ENCODE data around the gene PTPRN2. TPM values are rescaled to one million over a fixed set of nuclear protein-coding genes. Genes with fewer than 3 reads are reported as not detected.

Gene PTPRN2
- total and polyA plus RNA-seq, 7 donors = 3.2 to 7.1 (median 5.5) TPM

DNA sequence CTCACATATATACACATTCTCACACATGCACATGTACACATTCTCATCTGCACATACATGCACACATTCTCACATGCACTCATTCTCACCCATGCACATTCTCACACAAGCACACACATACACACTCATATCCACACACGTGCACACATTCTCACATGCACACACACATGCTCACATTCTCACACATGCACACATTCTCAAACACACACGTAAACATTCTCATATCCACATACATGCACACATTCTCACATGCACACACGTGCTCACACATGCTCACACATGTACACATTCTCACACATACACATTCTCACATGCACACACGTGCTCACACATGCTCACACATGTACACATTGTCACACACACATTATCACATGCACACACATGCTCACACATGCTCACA lies 260.6 kb downstream of the PTPRN2 start:
- H3K27ac ChIP-seq = no peak overlapping the region
- DNase-seq = no peak
- H3K4me1 ChIP-seq = no peaks in the 10 kb centered on the region
- H3K4me3 ChIP-seq = no peak overlapping the region
- intact Hi-C loops (cut with DNase I) = no loop called here
- H3K36me3 ChIP-seq = no peaks in the 10 kb centered on the region
- H3K9me3 ChIP-seq = peaks cover 0 to under 1% (median 0%) of the 10 kb centered on the region in 4 donors
- TF ChIP-seq POLR2A (IDR thresholded peaks at IDR 0.05) (no peak), EP300 (IDR thresholded peaks at IDR 0.05) (no peak), POLR2AphosphoS5 (IDR thresholded peaks at IDR 0.05) (no peak)
- TF ChIP-seq, protein P1, sequence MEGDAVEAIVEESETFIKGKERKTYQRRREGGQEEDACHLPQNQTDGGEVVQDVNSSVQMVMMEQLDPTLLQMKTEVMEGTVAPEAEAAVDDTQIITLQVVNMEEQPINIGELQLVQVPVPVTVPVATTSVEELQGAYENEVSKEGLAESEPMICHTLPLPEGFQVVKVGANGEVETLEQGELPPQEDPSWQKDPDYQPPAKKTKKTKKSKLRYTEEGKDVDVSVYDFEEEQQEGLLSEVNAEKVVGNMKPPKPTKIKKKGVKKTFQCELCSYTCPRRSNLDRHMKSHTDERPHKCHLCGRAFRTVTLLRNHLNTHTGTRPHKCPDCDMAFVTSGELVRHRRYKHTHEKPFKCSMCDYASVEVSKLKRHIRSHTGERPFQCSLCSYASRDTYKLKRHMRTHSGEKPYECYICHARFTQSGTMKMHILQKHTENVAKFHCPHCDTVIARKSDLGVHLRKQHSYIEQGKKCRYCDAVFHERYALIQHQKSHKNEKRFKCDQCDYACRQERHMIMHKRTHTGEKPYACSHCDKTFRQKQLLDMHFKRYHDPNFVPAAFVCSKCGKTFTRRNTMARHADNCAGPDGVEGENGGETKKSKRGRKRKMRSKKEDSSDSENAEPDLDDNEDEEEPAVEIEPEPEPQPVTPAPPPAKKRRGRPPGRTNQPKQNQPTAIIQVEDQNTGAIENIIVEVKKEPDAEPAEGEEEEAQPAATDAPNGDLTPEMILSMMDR (IDR thresholded peaks at IDR 0.05) = no peak
- WGBS, 2 donors = 87 to 92% methylated on average over 4 of the region's 4 CpGs
- peaks cover 0 to 13% (median 0%) of the 10 kb centered on the region in 3 donors for H3K27me3 ChIP-seq

DNA sequence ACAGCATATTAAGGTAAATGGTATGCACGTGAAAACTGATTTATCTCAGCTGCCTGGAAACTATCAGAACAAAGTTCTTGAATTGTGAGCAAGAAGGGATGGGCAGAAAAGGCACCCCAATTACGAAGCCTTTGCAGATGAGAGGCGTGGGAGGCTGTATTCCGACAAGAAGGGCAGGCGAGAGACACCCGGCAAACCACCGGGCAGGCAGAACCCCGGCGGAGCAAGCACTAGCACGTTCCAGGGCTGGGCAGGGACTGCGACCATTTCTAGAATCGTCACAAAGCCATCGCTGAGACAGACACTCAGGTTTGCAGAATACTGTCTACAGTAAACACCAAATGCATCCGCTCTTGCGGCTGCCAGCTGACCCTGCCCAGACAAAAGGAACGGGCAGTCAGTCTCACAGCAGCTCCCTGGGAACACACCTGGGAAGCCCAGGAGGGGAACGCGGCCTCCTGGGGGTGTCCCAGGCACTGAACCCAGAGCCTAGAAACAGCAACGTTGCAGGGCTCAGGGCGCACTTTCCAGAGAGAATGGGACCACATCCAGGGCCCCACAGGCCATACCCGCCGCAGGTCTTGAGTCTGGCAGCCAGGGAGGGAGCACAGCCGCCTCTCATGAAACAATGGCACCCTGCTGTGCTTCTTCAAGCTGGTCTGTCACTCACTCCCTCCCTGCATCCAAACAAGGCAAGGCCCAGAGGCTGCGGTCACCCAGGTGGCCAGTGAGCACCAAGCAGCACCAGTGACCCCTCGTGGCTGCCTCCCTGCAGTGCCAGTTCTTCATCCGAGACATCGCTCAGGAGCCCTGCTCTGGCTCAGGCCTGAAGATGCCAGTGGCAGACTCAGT lies 261.9 kb downstream of the PTPRN2 start:
- Histone ChIP-seq H3K4me3 (no peak overlapping the region), H3K36me3 (no peaks in the 10 kb centered on the region), H3K27me3 (peaks cover 0 to 15% (median 0%) of the 10 kb centered on the region in 3 donors), H3K27ac (no peak overlapping the region), H3K9me3 (no peaks in the 10 kb centered on the region), H3K4me1 (no peaks in the 10 kb centered on the region)
- TF ChIP-seq EP300 (IDR thresholded peaks at IDR 0.05) = no peak
- TF ChIP-seq, protein P1 (IDR thresholded peaks at IDR 0.05) = no peak
- TF ChIP-seq POLR2AphosphoS5 (IDR thresholded peaks at IDR 0.05) = no peak
- TF ChIP-seq POLR2A (IDR thresholded peaks at IDR 0.05) = no peak
- WGBS, 2 donors = 59 to 68% methylated on average over 27 of the region's 27 CpGs
- intact Hi-C loops (cut with DNase I) = no loop called here
- DNase-seq = no peak

DNA sequence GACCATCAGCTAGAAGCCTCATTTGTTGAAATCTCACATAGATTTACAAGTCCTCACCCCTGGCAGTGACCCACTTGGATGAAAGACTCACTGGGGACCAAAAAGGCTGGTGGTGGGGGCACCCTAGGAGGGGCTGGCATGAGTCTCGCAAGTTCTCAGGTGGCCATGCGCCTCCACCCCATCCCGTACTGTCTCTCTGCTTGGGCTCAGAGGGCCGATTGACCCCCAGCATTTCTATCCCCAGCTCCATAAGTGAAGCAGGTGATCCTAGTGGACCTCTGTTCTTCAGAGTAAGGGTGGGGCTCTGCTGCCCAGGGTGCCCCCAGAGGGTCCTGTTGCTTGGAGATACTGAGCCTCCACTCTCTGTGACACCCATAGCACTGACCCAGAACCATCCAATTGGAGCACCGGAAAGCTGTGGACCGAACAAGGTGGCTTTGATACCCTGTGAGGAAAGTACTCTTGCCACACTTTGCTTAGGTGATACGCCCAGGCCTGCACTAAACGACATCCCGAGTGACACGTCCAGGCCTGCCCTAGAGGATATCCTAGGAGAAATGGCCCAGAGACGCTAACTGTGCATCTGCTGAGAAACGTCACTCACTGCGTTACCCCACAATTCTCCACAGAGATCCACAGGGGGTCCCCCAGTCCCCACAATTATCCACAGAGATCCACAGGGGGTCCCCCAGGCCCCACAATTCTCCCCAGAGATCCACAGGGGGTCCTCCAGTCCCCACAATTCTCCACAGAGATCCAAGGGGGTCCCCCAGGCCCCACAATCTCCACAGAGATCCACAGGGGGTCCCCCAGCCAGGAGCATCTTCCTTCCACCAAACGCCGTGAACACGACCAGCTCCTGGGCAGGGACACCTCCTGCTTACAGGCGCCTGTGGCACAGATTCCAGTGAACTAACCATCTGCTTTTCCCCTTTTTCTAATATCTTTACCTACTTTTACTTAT lies 262.9 kb downstream of the PTPRN2 start:
- no peak for DNase-seq
- Histone ChIP-seq H3K4me1 (no peaks in the 10 kb centered on the region), H3K4me3 (no peak overlapping the region), H3K27ac (no peak overlapping the region), H3K36me3 (no peaks in the 10 kb centered on the region), H3K27me3 (peaks cover 0 to 15% (median 0%) of the 10 kb centered on the region in 3 donors), H3K9me3 (no peaks in the 10 kb centered on the region)
- WGBS, 2 donors = 85 to 87% methylated on average over 17 of the region's 17 CpGs
- intact Hi-C loops (cut with DNase I) = no loop called here
- TF ChIP-seq POLR2A (IDR thresholded peaks at IDR 0.05) (no peak), POLR2AphosphoS5 (IDR thresholded peaks at IDR 0.05) (no peak), EP300 (IDR thresholded peaks at IDR 0.05) (no peak)
- TF ChIP-seq, protein P1 (IDR thresholded peaks at IDR 0.05) = no peak

DNA sequence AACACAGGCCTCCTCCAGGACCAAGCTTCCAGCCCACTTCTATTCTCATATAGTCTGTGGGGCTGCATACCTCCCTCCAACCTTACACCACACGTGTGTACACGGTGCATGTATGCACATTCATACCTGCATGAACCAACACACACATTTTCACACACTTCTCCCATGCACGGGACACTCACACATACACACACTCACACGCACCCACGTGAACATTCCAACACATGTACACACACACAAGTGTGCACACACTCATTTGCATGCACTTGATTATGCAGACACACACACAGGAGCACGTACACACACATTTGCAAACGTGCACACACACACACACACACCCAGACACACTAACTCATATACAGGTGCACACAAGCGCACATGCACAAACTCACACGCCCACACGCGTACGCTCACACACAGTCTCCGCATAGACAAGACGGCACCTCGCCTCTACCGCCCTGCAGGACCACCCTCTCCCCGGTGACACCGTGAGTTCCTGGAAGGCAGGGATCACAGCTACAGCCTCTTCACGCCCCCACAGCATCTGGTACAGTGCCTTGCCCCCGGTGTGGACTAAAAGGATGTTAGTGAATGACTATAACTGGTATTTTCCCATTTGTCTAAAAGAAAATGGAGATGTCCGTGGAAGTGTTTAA lies 263.8 kb downstream of the PTPRN2 start:
- Histone ChIP-seq H3K27me3 (peaks cover 0 to 15% (median 0%) of the 10 kb centered on the region in 3 donors), H3K4me1 (no peaks in the 10 kb centered on the region), H3K4me3 (no peak overlapping the region), H3K27ac (no peak overlapping the region), H3K36me3 (no peaks in the 10 kb centered on the region), H3K9me3 (no peaks in the 10 kb centered on the region)
- DNase-seq = no peak
- WGBS, 2 donors = 87 to 90% methylated on average over 21 of the region's 21 CpGs
- TF ChIP-seq, protein P1 (IDR thresholded peaks at IDR 0.05) = no peak
- no peak for TF ChIP-seq POLR2AphosphoS5 (IDR thresholded peaks at IDR 0.05)
- TF ChIP-seq POLR2A (IDR thresholded peaks at IDR 0.05) = no peak
- no peak for TF ChIP-seq EP300 (IDR thresholded peaks at IDR 0.05)
- intact Hi-C loops (cut with DNase I) = no loop called here

Measured in sigmoid colon (tissue), 7 donors.